Osteoblast (primary cell): ENCODE measurements around the gene CAPN14. TPM values are rescaled to one million over a fixed set of nuclear protein-coding genes. Genes with fewer than 3 reads are reported as not detected.

ENCODE experiments used
- DNase-seq: peaks from one replicate; pipeline ENCODE4 v3.0.0; 2011; ENCODE audit warnings: low spot score, mixed read lengths; ENCODE audit not compliant: insufficient read length; ENCODE audit errors: missing footprints
- H2AFZ ChIP-seq: 2 replicates; pipeline ENCODE4 v1.6.0; 2011; ENCODE audit warnings: mild to moderate bottlenecking, low read length
- H3K27ac ChIP-seq: 2 replicates; pipeline ENCODE4 v1.5.1; 2011; ENCODE audit warnings: mild to moderate bottlenecking, low read depth, low read length, moderate library complexity
- H3K27me3 ChIP-seq: 2 replicates; pipeline ENCODE4 v1.6.0; 2012; ENCODE audit warnings: mild to moderate bottlenecking, control low read depth, inconsistent platforms, low read length, moderate library complexity; ENCODE audit not compliant: insufficient read depth
- H3K36me3 ChIP-seq: 2 replicates; pipeline ENCODE4 v1.5.1; 2011; ENCODE audit warnings: mild to moderate bottlenecking, low read length, control low read depth, moderate library complexity; ENCODE audit not compliant: insufficient read depth
- H3K4me1 ChIP-seq: 2 replicates; pipeline ENCODE4 v1.5.1; 2011; ENCODE audit warnings: mild to moderate bottlenecking, low read length, control low read depth, moderate library complexity; ENCODE audit not compliant: insufficient read depth
- H3K4me2 ChIP-seq: 2 replicates; pipeline ENCODE4 v1.6.0; 2011; ENCODE audit warnings: mild to moderate bottlenecking, low read length; ENCODE audit not compliant: insufficient read depth
- H3K4me3 ChIP-seq: fragments of 200-600 bp; sonication (generic); 3 replicates; pipeline ENCODE4 v1.5.1; 2012; ENCODE audit warnings: mild to moderate bottlenecking, low read length, inconsistent platforms; ENCODE audit not compliant: insufficient read depth
- H3K79me2 ChIP-seq: 2 replicates; pipeline ENCODE4 v1.6.0; 2012; ENCODE audit warnings: mild to moderate bottlenecking, low read length, control low read depth, inconsistent platforms; ENCODE audit not compliant: insufficient read depth
- H3K9me3 ChIP-seq: 2 replicates; pipeline ENCODE4 v1.5.1; 2011; ENCODE audit warnings: low read depth, low read length, control low read depth
- H4K20me1 ChIP-seq: 2 replicates; pipeline ENCODE4 v1.6.0; 2012; ENCODE audit warnings: mild to moderate bottlenecking, low read length, control low read depth; ENCODE audit not compliant: insufficient read depth
- CTCF ChIP-seq: IDR thresholded peaks from 2 replicates; pipeline ENCODE4 v1.5.1; 2011; ENCODE audit warnings: mild to moderate bottlenecking, low read depth, low read length, moderate library complexity; ENCODE audit errors: extremely low read depth
- total RNA-seq: library from RNA; depleted of rRNA; stranded (reverse); fragments of >200 nt; gene quantifications from 2 replicates; pipeline ENCODE4 v1.2.3, GENCODE V29; 2012

CAPN14 gene
- total RNA-seq, 1 donor = under 0.01 TPM

GRCh38 chr2:31208240-31208639 lies 9.1 kb downstream of the CAPN14 start:
- no peak overlapping the region for H3K27ac ChIP-seq
- H3K9me3 ChIP-seq = no peaks in the 10 kb centered on the region
- no peaks in the 10 kb centered on the region for H3K79me2 ChIP-seq
- no peak for DNase-seq
- H4K20me1 ChIP-seq = no peaks in the 10 kb centered on the region
- no peak overlapping the region for H2AFZ ChIP-seq
- no peak overlapping the region for H3K4me2 ChIP-seq
- no peaks in the 10 kb centered on the region for H3K27me3 ChIP-seq
- no peaks in the 10 kb centered on the region for H3K36me3 ChIP-seq
- no peak overlapping the region for H3K4me3 ChIP-seq
- TF ChIP-seq CTCF = no peak
- no peaks in the 10 kb centered on the region for H3K4me1 ChIP-seq

- Histone ChIP-seq H3K9me3 (no peaks in the 10 kb centered on the region), H3K79me2 (no peaks in the 10 kb centered on the region), H3K4me3 (no peak overlapping the region), H3K36me3 (no peaks in the 10 kb centered on the region), H3K4me1 (no peaks in the 10 kb centered on the region), H4K20me1 (no peaks in the 10 kb centered on the region), H3K27ac (no peak overlapping the region), H2AFZ (no peak overlapping the region), H3K27me3 (no peaks in the 10 kb centered on the region), H3K4me2 (no peak overlapping the region)
- no peak for DNase-seq
- no peak for TF ChIP-seq CTCF
These were observed 9.5 kb downstream of the CAPN14 start for GRCh38 chr2:31207790-31208189.

- Histone ChIP-seq H2AFZ (no peak overlapping the region), H3K27ac (no peak overlapping the region), H3K27me3 (no peaks in the 10 kb centered on the region), H3K4me3 (no peak overlapping the region), H4K20me1 (no peaks in the 10 kb centered on the region), H3K36me3 (no peaks in the 10 kb centered on the region), H3K79me2 (no peaks in the 10 kb centered on the region), H3K4me1 (no peaks in the 10 kb centered on the region), H3K4me2 (no peak overlapping the region), H3K9me3 (no peaks in the 10 kb centered on the region)
- peak; percentile 1 for DNase-seq
- no peak for TF ChIP-seq CTCF
These were observed 11.7 kb downstream of the CAPN14 start for GRCh38 chr2:31205613-31206012.

GRCh38 chr2:31205186-31205585 lies 12.1 kb downstream of the CAPN14 start:
- Histone ChIP-seq H3K4me3 (no peak overlapping the region), H4K20me1 (no peaks in the 10 kb centered on the region), H3K9me3 (no peaks in the 10 kb centered on the region), H3K4me2 (no peak overlapping the region), H3K27me3 (no peaks in the 10 kb centered on the region), H3K27ac (no peak overlapping the region), H2AFZ (no peak overlapping the region), H3K79me2 (no peaks in the 10 kb centered on the region), H3K36me3 (no peaks in the 10 kb centered on the region), H3K4me1 (no peaks in the 10 kb centered on the region)
- TF ChIP-seq CTCF = no peak
- peak; percentile 21 for DNase-seq
